T-helper 1 cell (primary cell): Measurements from ENCODE around the gene TRMT112.
A peak's percentile ranks its signal among the peaks of the same experiment; 100 is the strongest.

Experiments
- DNase-seq, 5 donors: peaks; one replicate each; pipeline ENCODE4 v3.0.0-alpha.2; 2012 to 2020

TRMT112 gene

DNA sequence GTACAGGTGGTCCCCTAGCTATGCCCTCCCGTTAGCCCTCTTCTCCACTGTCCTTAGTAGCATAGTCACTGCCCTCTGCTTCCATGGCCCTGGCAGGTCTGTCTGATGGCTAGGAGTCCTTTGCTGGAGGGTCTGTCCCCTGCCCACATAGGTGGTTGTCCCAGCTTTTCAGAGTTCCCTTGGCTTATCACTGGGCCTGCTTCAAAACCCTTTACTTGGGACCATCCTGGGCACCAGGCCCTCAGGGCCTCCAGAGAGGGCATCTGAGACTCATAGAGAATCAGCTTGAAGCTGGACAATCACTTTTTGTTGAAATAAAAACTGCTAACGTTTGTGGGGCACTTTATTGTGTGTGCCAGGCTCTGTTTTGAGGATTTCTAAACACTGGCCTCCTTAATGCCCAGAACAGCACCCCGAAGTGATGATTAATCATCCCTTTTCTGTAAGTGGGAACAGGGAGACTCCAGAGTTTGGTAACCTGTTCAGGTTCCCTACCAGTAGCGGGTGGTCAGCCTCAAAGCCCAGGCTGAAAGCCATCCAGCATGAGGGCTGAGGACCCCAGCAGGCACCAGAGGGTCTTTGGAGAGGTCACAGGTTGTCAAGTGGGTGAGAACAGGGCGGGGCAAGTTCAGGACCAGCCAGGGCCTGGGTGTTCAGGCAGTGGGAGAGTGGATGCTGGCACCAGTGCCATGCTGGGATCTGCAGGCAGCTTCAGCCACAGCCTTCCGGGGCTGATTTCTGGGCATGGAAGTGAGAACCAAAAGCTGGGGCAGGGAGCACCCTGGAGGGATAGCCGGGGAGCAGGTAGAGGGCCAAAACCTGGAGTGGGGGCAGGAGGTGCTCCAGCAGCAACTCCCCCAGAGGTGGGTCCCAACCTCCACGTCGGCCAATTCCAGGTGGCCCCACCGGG is 26.8 kb downstream of the TRMT112 start:
- DNase-seq, result no peak

DNA sequence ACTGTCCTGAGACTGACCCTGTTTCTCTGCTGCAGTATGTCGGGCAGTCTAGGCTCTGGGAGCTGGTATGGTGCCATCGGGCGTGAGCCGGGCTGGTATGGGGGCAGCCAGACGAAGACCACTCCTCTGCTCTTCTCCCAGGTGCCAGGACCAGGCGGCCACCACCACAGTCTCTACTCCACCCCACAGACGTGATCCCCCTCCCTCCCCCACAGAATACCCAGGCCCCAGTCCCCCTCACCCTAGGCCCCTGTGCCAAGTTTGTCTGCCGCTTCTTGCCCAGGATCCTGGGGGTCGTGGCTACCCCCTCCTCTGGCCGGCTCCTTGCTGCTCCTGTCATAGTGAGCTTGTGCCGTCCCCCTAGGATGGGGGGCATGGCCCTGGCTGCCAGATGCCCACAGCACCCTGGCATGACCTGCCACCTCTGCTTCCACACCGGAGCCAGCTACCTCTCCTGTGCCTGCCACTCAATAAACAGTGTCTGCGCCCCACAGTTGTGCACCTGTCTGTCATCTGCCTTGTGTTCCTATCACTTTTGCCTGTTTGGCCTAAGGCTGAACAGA is 28.3 kb downstream of the TRMT112 start:
- DNase-seq, result no peak

DNA sequence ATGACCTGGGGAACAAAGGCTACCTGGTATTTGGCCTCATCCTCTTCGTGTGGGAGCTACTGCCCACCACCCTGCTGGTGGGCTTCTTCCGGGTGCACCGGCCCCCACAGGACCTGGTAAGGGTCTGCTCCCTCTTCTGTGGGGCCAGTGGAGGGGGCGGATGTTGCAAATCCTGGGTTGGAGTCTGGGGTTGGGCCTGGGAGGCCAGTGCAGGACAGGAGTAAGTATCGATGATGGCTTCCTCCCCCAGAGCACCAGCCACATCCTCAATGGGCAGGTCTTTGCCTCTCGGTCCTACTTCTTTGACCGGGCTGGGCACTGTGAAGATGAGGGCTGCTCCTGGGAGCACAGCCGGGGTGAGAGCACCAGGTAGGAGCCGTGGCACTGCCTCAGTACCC is 29.0 kb downstream of the TRMT112 start:
- no peak for DNase-seq

DNA sequence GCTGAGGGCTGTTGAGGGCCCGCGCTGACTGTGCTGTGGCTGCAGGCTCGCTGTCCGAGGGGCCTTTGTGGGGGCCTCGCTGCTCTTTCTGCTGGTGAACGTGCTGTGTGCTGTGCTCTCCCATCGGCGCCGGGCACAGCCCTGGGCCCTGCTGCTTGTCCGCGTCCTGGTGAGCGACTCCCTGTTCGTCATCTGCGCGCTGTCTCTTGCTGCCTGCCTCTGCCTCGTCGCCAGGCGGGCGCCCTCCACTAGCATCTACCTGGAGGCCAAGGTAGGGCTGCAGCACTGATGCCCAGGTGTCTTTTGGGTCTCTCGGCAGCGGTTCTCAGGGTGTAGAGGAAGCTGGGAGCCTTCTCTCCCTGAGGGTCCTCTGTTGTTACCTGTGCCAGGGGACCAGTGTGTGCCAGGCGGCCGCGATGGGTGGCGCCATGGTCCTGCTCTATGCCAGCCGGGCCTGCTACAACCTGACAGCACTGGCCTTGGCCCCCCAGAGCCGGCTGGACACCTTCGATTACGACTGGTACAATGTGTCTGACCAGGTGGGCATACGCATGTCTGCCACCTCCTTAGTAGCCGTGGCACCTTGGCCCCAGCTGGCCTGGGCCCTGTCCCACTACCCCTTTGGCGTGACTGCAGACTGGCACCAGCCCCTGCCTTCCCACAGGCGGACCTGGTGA is 29.5 kb downstream of the TRMT112 start:
- DNase-seq, result no peak

DNA sequence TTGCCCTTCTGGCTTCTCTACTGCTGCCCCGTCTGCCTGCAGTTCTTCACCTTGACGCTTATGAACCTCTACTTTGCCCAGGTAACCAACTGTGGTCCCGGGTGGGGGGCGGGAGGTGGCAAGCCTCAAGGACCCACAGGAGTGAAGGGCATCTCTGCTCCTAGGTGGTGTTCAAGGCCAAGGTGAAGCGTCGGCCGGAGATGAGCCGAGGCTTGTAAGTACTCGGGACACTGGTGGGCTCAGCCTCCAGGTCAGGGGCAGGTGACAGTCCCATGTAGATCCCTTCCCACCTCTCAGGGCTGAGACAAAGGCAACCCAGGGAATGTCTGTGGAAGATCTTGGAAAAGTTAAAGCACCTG is 30.6 kb downstream of the TRMT112 start:
- DNase-seq, result no peak

DNA sequence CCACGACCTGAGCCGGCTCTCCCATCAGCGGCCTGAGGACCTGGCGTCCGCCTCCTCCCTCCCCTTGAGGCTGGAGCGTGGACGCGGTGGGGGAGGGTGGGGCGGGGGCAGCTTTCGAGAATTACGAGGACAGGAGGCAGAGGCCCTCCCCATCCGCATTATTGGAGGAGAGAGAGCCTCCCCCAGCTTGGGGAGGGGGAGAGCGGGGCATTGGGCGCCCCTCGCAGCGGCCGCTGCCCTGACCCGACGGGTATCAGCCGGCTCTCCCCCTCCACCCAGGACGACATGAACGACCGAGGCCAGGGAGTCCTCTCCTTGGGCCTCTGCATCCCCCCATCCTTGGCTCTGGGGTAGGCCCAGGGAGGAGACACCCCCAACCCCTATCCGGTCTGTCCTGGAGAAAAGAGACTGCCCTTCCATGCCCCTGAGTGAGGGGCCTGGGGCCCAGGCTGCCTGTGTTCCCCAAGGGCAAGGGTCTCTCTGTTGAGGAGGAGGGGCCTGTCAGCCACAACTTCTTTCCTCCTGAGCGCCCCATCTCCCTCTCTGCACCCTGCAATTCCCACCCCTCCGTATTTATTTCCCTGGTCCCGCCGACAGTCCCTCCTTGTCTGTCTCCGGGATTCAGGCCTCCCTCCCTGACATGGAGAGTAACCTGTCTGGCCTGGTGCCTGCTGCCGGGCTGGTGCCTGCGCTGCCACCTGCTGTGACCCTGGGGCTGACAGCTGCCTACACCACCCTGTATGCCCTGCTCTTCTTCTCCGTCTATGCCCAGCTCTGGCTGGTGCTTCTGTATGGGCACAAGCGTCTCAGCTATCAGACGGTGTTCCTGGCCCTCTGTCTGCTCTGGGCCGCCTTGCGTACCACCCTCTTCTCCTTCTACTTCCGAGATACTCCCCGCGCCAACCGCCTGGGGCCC is 31.2 kb downstream of the TRMT112 start:
- peak in 1 of 5 donors; percentile 40 for DNase-seq

DNA sequence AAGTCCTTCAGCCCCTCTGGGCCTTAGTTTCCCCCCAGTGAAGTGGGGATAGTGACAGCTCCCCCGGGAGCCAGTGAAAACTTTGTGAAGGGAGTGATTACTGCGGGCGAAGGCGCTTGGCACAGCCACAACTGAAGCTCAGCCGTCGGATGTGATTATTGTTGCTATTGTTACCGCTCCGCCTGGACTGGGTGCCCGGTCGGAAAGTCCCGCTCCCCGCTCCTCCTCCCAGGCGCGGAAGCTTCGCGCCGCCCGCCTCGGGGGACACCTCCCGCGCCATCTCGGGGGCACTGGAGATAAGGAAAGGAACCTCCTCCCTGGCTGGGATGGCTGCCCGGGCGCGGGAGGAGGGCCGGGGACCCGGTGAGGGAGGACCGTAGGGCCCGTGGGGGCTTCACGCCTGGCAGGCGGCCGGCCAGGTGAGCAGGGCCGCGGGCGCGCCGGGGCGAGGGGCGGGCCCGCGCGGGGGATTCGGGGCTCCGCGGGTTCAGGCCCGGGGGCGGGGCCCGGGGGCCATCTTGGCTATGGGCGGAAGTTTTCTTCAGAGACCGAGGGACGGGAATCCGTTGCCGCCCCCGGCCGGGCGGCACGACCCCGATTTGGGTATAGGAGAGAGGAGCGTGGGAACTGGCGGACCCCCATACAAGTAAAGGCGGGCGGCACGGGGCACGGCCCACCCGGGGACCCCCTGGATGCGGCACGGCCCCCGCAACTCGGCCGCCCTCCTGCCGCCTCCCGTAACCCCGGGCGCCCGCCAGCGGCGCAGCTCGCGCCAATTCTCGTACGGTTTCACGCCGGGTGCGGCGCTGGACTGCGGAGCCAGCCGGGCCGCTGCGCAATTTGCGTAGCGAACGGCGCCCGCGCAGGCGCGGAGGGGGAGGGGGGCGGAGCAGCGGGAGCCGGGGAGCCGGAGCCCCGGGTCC is 32.1 kb downstream of the TRMT112 start, which contains the start of gene GPR137:
TSS of gene GPR137 (plus strand) at position 887 of the 923 bp plus-strand sequence. CDS start 677 bp downstream, outside the sequence.
- peak; percentile 78 to 88 (median 87) for DNase-seq

DNA sequence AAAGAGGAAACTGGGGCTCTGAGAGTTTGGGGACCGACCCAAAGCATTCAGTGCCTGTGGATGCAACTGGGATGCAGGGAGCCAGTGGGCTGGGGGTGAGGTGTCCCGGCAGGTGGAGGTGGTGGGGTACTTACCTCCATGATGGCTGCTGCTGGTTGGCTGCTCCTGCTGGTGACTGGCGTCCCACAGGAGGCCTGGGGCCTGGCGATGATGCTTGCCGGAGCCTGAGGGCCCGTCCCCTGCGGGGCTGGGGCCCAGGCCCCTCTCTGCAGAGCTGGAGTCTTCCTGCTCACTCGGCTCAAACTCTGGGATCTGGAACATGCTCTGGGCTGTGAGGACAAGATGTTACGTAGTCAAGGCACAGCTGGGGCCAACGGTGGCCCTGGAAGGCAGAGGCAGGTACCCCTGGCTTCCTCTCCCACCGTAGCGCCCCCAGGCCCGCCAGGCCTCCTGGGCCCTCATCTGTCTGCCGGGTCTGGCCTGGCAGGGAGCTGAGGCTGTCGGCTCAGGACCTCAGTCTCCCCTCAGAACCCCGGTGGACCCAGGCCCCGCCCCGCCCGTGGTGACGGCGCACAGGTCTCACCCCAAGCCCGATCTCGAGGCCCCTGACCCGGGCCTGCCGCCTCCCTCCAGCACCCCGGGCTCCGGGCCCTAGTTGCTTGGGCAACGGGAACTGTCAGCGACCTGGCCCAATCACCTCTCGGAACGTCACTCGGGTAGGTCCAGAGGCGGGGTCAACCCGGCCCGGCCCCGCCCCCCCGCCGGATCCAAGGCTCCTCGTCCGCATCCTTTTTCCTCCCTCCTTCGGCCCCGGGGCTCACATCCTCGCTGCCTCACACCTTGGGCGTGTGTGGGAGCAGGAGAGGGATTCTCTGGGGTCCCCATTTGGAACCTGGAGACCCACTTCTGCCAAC is 33.1 kb downstream of the TRMT112 start, which contains the start of gene BAD:
TSS of gene BAD (minus strand) at position 618 of the 914 bp plus-strand sequence. CDS start at position 321, 297 bp downstream.
- DNase-seq, result peak; percentile 89 to 94 (median 92)

- no peak for DNase-seq
These were observed 34.3 kb downstream of the TRMT112 start for GRCh38 chr11:64283092-64283491.

- DNase-seq, result no peak
These were observed 35.2 kb downstream of the TRMT112 start for GRCh38 chr11:64281957-64282770.

DNA sequence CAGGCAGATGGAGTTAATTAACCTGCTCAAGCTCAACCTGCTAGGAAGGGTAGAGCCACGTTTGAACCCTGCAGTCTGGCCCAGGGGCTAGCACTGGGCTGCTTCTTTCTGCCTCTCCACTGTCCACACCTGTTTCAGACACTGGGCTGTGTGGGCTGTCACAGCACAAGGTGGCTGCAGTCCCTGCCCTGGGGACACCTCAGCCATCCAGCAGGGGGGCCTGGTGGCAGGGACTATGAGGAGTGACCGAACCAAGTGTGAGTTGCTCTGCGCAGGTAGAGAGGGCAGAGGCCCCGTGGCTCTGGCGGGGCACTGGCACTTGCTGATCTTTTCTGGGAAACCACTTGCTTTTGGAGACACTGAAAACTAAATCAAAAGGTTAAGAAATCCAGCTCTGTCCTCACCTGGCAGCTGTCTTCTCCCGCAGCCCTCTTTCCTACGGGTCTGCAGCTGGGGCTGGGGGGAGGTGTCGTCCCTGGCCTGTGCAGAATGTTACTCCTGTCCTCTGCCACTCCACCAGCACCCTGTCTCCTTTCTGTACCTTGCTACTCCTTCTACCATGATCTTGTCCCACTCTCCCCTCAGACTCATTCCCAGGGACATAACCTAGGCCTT is 38.7 kb downstream of the TRMT112 start:
- DNase-seq, result no peak

DNA sequence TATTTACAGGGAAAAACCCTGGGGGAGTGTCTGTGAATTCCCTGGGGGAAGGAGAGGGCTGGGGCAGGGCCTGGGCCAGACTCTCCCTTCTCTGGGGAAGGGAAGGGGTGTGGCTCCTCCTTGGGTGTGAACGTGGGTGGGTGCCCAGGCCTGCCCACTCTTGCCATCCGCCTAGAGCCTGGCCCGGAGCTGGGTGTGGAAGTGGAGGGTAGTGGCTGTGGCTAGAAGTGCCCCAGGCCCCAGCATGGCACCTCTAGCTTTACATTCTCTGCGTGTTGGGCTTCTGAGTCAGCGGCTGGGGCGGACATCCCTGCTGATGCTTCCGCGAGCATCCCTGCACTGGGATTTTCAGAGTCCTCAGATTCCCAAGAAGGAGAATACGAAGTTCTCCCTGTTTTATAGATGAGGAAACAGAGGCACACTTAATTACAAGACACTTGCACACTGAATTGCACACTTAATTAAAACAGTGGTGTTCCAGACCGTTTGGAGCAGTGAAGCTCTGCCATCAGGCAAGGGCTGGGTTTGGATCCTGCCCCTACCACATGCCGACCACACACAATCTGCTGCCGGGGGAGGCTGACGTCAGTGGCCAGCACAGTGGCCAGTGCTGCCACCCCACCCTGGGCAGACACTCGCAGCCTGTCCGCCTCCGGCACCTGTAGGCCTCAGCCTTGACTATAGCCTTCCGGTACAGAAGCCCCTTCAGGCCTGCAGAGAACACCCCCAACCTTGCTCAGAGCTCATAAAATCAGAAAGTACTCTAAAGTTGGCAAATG is 40.5 kb downstream of the TRMT112 start:
- no peak for DNase-seq

DNA sequence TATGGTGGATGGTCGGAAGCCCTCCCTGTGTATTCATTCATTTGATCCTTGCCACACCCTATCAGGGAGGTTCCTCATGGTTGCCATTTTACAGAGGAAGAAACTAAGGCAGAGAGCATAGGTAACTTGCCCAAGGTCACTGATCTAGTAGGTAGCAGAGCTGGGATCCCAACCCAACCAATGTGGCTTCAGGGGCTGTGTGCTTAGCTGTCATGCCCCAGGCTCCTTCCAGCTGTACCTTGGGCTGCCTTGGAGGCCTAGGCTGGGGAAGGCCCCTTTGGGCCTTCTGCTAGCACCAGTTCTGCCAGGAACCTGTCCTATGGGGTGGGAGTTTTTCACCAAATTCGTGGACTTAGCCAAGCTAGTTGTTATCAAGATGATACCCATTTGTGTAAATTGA is 41.5 kb downstream of the TRMT112 start:
- no peak for DNase-seq

GRCh38 chr11:64275031-64275800 is 42.1 kb downstream of the TRMT112 start:
- DNase-seq, result no peak

- DNase-seq, result peak; percentile 94 to 99 (median 96)
These were observed 47.7 kb downstream of the TRMT112 start for GRCh38 chr11:64269540-64270220.

GRCh38 chr11:64268893-64269539 is 48.3 kb downstream of the TRMT112 start:
- DNase-seq, result peak in 3 of 5 donors; percentile 25 to 63 (median 27)
